ENCODE data around the gene FMC1.

DNA sequence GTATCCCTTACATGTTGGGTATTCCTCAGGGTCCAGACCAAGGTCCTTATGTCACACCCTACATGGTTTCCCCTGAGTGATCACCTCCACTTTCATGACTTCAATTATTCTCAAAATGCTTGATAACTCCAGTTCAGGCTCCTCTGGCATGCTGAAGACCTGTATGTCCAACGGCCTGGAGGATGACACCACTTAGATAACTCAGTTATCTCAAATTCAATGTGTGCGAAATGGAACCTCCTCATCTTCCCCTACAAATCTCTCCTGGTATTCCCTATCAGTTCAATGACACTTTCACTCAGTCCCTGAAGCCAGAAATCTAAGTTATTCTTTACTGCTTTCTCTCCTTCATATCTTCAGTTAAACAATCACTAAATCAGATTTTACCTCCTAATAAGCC lies 9.9 kb downstream of the FMC1 start:
- TF ChIP-seq, protein P1, sequence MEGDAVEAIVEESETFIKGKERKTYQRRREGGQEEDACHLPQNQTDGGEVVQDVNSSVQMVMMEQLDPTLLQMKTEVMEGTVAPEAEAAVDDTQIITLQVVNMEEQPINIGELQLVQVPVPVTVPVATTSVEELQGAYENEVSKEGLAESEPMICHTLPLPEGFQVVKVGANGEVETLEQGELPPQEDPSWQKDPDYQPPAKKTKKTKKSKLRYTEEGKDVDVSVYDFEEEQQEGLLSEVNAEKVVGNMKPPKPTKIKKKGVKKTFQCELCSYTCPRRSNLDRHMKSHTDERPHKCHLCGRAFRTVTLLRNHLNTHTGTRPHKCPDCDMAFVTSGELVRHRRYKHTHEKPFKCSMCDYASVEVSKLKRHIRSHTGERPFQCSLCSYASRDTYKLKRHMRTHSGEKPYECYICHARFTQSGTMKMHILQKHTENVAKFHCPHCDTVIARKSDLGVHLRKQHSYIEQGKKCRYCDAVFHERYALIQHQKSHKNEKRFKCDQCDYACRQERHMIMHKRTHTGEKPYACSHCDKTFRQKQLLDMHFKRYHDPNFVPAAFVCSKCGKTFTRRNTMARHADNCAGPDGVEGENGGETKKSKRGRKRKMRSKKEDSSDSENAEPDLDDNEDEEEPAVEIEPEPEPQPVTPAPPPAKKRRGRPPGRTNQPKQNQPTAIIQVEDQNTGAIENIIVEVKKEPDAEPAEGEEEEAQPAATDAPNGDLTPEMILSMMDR (IDR thresholded peaks at IDR 0.05): no peak
- no peak for TF ChIP-seq POLR2A (IDR thresholded peaks at IDR 0.05)
